ENCODE results near the gene NECTIN1.

- TF ChIP-seq CTCF (IDR thresholded peaks at IDR 0.05) (peak in 1 of 2 donors; percentile 34), EP300 (IDR thresholded peaks at IDR 0.05) (no peak), POLR2AphosphoS5 (IDR thresholded peaks at IDR 0.05) (no peak), POLR2A (IDR thresholded peaks at IDR 0.05) (no peak)
Measured at GRCh38 chr11:119641983-119642745, 86.8 kb downstream of the NECTIN1 start.
